HG03432 (cell line): Measurements from ENCODE around the gene ZNF185.

Experiments
- ATAC-seq: cut with Tn5 transposase; IDR thresholded peaks from one replicate; pipeline ENCODE4 v1.9.1; 2021; ENCODE audit warnings: mild to moderate bottlenecking, moderate library complexity; ENCODE audit not compliant: unreplicated experiment

ZNF185 gene

GRCh38 chrX:152897222-152898131 is at the start of gene ZNF185:
TSS of gene ZNF185 (plus strand) at chrX:152898067. CDS start at chrX:152914490, 16,423 bp downstream.
- ATAC-seq, result no peak

GRCh38 chrX:152850465-152850864 is 47.4 kb upstream of the ZNF185 start:
- no peak for ATAC-seq

- no peak for ATAC-seq
Observed at GRCh38 chrX:152853986-152854385, 43.9 kb upstream of the ZNF185 start.

GRCh38 chrX:152861116-152861515 is 36.8 kb upstream of the ZNF185 start:
- ATAC-seq, result no peak

- no peak for ATAC-seq
Observed at GRCh38 chrX:152861826-152862225, 36.0 kb upstream of the ZNF185 start.

- ATAC-seq, result no peak
Observed at GRCh38 chrX:152865232-152865920, 32.5 kb upstream of the ZNF185 start.

- ATAC-seq, result no peak
Observed at GRCh38 chrX:152866386-152866785, 31.5 kb upstream of the ZNF185 start.

- no peak for ATAC-seq
Observed at GRCh38 chrX:152869972-152870371, 27.9 kb upstream of the ZNF185 start.

- no peak for ATAC-seq
Observed at GRCh38 chrX:152871260-152871659, 26.6 kb upstream of the ZNF185 start.

GRCh38 chrX:152872522-152872921 is 25.3 kb upstream of the ZNF185 start:
- ATAC-seq, result no peak

GRCh38 chrX:152873361-152873760 is 24.5 kb upstream of the ZNF185 start:
- no peak for ATAC-seq

- ATAC-seq, result no peak
Observed at GRCh38 chrX:152876931-152877840, 20.7 kb upstream of the ZNF185 start.

- no peak for ATAC-seq
Observed at GRCh38 chrX:152878976-152879755, 18.7 kb upstream of the ZNF185 start.

- no peak for ATAC-seq
Observed at GRCh38 chrX:152881289-152881688, 16.6 kb upstream of the ZNF185 start.

GRCh38 chrX:152884171-152884570 is 13.7 kb upstream of the ZNF185 start:
- ATAC-seq, result no peak

- no peak for ATAC-seq
Observed at GRCh38 chrX:152886716-152887115, 11.2 kb upstream of the ZNF185 start.

GRCh38 chrX:152892499-152892898 is 5.4 kb upstream of the ZNF185 start:
- ATAC-seq, result no peak

GRCh38 chrX:152892999-152893891 is 4.6 kb upstream of the ZNF185 start:
- no peak for ATAC-seq

- ATAC-seq, result no peak
Observed at GRCh38 chrX:152893980-152894610, 3.8 kb upstream of the ZNF185 start.
